HTERT RPE-1 (cell line): Measurements from ENCODE around the gene HK1.
"Not testable (repeated sequence)": the region's sequence is repeated elsewhere in the genome, so short reads cannot be mapped to it uniquely, and the experiment has no call there.

ENCODE experiments used
- in situ Hi-C: fragments of 300-500 bp; cut with MboI; formaldehyde crosslinking; loops from 4 replicates; pipeline ENCODE4 v1.14.3; 2020; ENCODE audit warnings: low sequenced_read_pairs

Gene HK1

GRCh38 chr10:69325637-69326523, 47.6 kb downstream of the HK1 start:
- in situ Hi-C loops: not testable (repeated sequence)

DNA sequence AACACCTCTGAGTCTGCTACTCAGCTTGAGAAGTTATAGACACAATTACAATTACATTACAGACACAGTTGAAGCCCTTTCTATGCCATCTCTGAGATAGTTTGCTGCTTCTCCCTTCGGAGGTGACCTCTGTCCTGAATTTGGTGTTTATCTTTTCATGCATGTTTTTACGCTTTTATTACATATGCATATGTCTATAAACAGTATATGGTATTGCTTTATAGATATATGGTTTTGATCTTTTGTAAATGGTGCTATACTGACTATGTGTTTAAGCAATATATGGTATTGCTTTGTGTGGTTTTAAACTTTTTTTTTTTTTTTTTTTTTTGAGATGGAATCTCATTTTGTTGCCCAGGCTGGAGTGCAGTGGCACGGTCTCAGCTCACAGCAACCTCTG, 48.4 kb downstream of the HK1 start:
- in situ Hi-C loops: no loop called here

DNA sequence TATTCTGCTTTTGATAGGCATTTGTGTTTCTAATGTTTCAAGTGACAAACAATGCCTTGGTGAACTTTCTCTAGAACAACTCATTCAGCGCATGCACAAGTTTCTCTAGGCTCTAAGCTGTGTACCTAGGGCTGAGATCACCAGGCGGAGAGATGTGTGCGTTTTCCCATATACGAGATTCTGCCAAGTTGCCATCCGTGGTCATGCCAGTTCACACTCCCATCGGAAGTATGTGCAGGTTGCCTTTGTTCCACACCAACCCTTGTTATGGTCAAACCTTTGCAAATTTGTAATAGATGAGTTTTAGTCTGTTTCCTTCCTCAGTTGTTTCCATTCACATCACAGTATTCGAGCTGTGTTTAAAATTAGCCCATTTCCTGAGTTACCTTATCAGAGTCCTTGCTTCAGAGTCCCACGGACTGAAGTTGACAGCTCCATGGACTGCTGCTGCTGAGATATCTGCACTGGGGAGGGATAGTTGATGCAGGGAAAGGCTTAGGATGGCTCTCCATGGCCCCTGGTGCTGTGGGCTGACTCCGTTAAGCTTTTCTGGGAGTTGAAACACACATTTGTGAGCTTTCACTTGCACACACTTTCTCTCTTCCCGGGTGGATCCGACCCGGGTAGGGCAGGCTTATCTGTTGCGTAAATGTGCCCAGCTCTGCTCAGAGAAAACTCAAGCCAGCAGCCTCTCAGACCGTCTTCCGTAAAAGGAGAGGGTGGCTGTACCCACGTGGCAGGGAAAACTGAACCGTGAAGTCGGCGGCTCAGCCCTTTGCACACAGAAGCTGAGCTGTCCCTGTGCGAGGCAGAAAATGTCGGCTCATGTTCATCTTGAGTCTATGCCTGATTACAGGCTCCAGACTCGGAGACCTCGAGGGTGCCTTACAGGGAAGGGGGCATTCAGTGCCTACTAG, 49.4 kb downstream of the HK1 start:
- in situ Hi-C loops: no loop called here

DNA sequence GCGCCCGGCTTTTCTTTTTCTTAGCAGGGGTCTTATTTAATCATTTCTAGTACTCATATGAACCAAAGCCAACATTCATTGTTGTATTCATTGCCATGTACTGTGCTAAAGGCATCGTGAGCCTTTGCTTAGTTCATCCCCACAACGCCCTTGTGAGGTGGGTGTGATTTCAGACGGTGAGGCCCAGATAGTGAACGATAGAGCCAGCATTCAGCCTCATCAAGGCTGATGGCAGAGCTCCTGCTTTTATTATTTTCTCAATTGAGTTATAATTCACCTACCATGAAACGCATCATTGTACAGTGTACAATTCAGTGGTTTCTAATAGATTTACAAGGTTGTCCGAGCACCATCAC, 50.1 kb downstream of the HK1 start:
- in situ Hi-C loops: no loop called here

- in situ Hi-C loops: not testable (repeated sequence)
Measured at GRCh38 chr10:69328888-69329287, 50.6 kb downstream of the HK1 start.

- in situ Hi-C loops: no loop called here
Measured at GRCh38 chr10:69329721-69330178, 51.5 kb downstream of the HK1 start.

DNA sequence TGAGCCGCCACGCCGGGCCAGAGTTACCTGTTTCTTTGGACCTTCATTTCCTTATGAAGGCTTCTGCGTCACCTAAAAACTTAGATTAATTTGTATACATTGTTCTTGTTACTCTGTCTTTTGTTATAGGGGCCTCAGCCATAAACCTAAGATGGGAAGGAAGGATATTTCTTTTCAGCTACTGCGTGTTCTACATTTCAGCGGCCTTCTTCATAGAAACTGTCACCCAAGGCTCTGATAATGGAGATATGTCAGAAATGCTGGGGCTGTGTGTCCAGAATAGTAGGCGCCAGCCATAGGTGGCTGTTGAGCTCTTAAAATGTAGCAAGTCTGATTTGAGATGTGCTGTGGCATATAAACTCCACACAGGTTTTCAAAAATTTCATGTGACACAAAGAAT, 52.9 kb downstream of the HK1 start:
- in situ Hi-C loops: no loop called here

- in situ Hi-C loops: no loop called here
Measured at GRCh38 chr10:69332278-69333010, 54.1 kb downstream of the HK1 start.

DNA sequence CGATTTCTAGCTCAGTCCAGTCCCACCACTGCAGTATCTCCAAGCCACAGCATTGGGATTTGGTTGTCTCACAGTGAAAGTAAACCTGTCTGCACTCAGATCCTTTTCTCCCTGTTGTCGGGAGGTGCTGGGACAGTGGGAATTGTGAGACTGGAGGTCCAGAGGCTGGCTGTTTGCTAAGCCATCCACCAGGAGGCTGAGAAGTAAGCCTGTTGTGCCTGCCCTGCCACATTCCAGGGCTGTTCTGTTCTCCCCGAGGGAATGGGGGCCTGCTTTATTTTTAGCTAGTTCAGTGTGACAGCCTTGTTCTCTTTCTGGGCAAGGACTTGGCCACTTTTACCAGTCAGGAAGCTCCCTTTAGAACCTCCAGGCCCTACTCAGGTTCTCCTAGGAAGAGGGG, 54.9 kb downstream of the HK1 start:
- in situ Hi-C loops: no loop called here

- in situ Hi-C loops: not testable (repeated sequence)
Measured at GRCh38 chr10:69333865-69334301, 55.6 kb downstream of the HK1 start.

GRCh38 chr10:69334302-69335062, 56.2 kb downstream of the HK1 start:
- in situ Hi-C loops: no loop called here

DNA sequence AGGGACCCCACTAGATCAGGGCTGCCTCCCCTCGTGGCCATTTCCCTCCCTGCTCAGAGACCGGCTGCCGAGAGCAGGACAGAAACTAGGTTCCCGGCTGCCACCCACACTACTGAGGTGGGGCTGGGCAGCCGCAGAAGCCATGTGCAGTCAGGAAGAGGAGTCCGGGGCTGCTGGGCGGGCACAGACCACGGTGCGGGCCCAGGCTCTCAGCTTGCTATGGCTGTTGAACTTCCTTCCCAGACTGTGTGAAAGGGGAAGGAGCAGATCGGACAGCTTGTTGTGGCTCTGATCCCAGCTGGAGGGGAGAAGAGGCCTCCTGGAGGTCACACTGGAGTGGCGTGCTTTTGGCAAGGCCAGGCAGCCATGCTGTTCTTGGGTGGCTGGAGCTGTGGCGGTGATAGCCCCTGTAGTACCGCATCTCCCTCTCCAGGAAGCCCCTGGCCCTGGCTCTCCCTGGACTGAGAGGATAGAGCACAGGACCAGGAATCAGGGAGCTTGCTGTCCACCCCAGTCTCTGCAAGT, 56.8 kb downstream of the HK1 start:
- in situ Hi-C loops: no loop called here

DNA sequence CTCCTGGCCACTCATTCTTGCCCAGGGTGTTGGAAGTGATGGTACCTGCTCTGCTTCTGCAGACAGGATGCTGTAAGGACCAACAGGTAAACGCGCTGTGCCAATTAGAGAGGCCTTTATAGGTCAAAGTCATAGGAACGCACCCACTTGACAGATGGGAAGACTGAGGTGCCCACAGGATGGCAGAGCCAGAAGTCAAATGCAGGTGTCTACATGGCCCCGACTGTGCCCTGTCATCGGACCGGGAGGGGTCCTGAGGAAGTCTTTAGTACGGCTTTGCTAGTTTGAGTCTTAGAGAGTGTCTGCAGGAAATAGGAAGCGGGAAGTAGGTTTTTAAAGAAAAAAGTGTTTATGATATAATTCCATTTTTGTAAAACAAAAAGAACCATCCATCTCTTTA, 57.3 kb downstream of the HK1 start:
- in situ Hi-C loops: no loop called here

DNA sequence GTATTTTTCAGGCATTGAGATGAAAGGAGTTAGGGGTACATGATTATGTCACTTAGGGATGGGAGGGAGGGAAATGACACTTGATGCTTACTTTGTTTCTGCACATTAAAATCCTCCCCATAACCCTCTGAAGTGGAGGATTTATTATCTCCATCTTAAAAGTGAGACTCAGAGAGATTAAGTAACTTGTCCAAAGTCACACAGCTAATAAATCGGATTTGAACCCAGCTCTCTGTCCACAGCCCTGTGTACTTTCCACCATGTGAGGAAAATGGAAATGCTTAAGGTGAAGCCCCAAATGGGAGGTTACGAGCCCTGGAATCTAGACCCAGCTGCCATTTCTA, 58.6 kb downstream of the HK1 start:
- in situ Hi-C loops: no loop called here

- in situ Hi-C loops: no loop called here
Measured at GRCh38 chr10:69337296-69338132, 59.2 kb downstream of the HK1 start.

DNA sequence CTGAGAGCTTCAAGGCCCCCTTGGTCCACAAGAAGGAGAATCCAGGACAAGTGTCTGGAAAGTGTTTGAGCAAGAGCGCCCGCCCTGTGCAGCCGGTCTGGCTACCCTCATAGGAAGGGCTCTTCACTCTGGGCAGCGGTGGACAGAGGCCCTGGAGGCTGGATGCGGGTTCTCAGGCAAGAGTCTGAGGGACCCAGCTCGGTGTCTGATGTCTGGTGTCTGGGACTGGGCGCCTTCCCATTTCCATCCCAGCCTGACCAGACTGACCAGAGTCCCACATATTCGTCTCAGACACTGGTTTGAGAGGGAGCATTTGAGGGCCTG, 59.8 kb downstream of the HK1 start:
- in situ Hi-C loops: no loop called here

- in situ Hi-C loops: no loop called here
Measured at GRCh38 chr10:69338547-69339450, 60.5 kb downstream of the HK1 start.

GRCh38 chr10:69340695-69341094, 62.4 kb downstream of the HK1 start:
- in situ Hi-C loops: no loop called here
